ENCODE results near the gene SSH2. TPM values are rescaled to one million over a fixed set of nuclear protein-coding genes. Genes with fewer than 3 reads are reported as not detected.

The SSH2 gene
- total and polyA plus RNA-seq, 9 of the 15 experiments (the other 6 are each of a cell fraction or from before 2014, with no cell fraction given): 3.9 to 16.1 (median 10.2) TPM

- TF ChIP-seq, protein P1, sequence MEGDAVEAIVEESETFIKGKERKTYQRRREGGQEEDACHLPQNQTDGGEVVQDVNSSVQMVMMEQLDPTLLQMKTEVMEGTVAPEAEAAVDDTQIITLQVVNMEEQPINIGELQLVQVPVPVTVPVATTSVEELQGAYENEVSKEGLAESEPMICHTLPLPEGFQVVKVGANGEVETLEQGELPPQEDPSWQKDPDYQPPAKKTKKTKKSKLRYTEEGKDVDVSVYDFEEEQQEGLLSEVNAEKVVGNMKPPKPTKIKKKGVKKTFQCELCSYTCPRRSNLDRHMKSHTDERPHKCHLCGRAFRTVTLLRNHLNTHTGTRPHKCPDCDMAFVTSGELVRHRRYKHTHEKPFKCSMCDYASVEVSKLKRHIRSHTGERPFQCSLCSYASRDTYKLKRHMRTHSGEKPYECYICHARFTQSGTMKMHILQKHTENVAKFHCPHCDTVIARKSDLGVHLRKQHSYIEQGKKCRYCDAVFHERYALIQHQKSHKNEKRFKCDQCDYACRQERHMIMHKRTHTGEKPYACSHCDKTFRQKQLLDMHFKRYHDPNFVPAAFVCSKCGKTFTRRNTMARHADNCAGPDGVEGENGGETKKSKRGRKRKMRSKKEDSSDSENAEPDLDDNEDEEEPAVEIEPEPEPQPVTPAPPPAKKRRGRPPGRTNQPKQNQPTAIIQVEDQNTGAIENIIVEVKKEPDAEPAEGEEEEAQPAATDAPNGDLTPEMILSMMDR (IDR thresholded peaks at IDR 0.05 in 2 of 3, conservative IDR thresholded peaks at IDR 0.05 in 1 of 3; ENCODE audit: insufficient read depth in 2 of 3, low read depth in 1 of 3, low read length in 3 of 3): no peak; a peak in 1 of 6 replicates
- TF ChIP-seq ASH1L (IDR thresholded peaks at IDR 0.05; ENCODE audit: borderline replicate concordance, low read depth, partially characterized antibody): no peak
- peak; percentile 25; the same call in 1 of the 2 replicates for TF ChIP-seq BCOR (IDR thresholded peaks at IDR 0.05)
- 0 out of 2 replicates have a peak, but pooled peaks have one; percentile 40 for TF ChIP-seq MAX (CRISPR knock-in tag; IDR thresholded peaks at IDR 0.05)
- peak; percentile 69 for TF ChIP-seq RBFOX2 (IDR thresholded peaks at IDR 0.05; ENCODE audit: low read depth, low read length)
- TF ChIP-seq EWSR1 (IDR thresholded peaks at IDR 0.05; ENCODE audit: borderline replicate concordance, low read depth, partially characterized antibody): no peak
- no peak for TF ChIP-seq TSC22D4 (tag; IDR thresholded peaks at IDR 0.05)
- TF ChIP-seq STAT5B (CRISPR knock-in tag; IDR thresholded peaks at IDR 0.05): no peak
- peak; percentile 90 for TF ChIP-seq L3MBTL2 (IDR thresholded peaks at IDR 0.05)
- peak; percentile 87 for TF ChIP-seq MGA (IDR thresholded peaks at IDR 0.05)
- peak; percentile 50 for TF ChIP-seq NFIC (IDR thresholded peaks at IDR 0.05)
- peak; percentile 41 for TF ChIP-seq KDM5B (IDR thresholded peaks at IDR 0.05; ENCODE audit: insufficient replicate concordance, low read depth, low read length)
- TF ChIP-seq TFAM (CRISPR knock-in tag; conservative IDR thresholded peaks at IDR 0.05): no peak
Observed at GRCh38 chr17:29615492-29616299, 314.3 kb downstream of the SSH2 start (continued).
